ENCODE measurements around the gene USP6NL. TPM values are rescaled to one million over a fixed set of nuclear protein-coding genes. Genes with fewer than 3 reads are reported as not detected.
A peak's percentile ranks its signal among the peaks of the same experiment; 100 is the strongest.
"Not testable (repeated sequence)": the region's sequence is repeated elsewhere in the genome, so short reads cannot be mapped to it uniquely, and the experiment has no call there.

USP6NL gene
- total RNA-seq, 2 experiments from 2014 or later, result 3.2 to 3.4 TPM

DNA sequence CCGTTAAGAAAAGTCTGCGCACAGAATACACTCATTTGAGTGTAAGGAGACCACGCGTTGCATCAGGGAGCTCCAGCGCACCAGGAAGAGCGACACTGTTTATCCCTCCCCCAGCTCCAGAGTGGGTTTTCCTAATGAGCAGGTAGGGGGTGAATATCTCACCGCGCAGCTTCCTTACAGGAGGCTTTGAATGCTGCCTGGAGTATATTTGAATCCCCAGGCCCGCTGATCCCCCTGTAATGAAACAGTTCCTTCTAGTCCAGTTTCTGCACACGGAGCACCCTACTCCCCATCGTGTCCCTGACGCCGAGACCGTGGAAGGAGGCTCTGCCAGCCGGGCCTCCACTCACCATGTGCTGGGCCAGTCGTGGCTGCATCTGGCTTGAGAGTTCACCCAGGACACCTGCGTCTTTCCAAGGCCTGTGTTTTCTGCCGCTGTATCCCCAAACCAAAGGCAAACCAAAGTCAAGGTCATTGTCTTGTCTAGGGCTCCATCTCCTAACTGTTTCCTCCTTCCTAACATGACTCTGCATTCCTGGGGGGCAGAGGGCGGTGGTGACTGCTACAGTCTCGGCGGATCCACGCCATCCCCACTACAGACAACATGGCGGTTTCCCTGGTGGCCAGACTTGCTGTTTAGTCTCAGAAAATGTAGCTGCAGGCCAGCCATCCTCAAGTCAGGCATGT, 167.8 kb downstream of the USP6NL start:
- Mint-ChIP-seq H3K4me1 (ENCODE audit: low read depth) (peaks cover 40% of the 10 kb centered on the region), H3K27ac (no peak overlapping the region), H3K9me3 (no peaks in the 10 kb centered on the region), H3K4me3 (no peak overlapping the region), H3K36me3 (no peaks in the 10 kb centered on the region), H3K27me3 (no peaks in the 10 kb centered on the region)
- POLR2A ChIA-PET, result no interaction called here
- DNase-seq, result no peak
- CTCF ChIA-PET, result no interaction called here
- intact Hi-C loops (cut with micrococcal nuclease), result loop anchor here (10.0 kb wide), 1 partner anchor 269 kb away; no protein-coding TSS in a partner anchor

DNA sequence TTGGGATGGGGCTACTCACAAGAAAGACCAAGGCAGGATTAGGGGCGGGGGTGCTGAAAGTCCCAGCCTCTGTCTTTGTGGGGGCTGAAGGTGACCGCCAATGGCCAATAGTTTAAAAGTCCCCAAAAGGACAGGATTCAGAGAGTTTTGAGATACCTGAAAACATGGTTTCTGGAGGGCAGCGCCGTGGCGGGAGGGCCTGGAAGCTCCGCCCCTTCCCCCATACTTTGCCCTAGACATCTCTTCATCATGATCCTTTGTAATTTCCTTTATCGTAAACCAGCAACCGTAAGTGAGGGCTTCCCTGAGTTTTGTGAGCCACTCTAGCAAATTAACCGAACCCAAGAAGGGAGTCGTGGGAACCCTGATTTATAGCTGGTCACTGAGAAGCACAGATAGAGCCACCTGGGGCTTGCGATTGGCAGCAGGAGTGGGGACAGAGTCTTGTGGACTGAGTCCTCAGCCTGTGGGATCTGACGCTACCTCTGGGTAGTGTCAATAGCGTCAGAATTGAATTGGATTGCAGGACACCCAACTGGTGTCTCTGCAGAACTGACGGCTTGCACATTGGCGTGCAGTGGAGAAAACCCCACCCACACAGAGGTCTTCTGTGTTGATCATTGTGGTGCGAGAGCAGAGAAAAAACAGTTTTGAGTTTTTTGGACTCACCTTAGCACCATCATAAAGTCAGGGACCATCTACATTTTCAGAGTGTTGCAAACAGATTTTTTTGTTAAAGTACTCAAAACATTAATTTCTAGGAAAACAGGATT, 169.3 kb downstream of the USP6NL start:
- Mint-ChIP-seq H3K4me3 (no peak overlapping the region), H3K4me1 (ENCODE audit: low read depth) (peaks cover 29% of the 10 kb centered on the region), H3K36me3 (no peaks in the 10 kb centered on the region), H3K27me3 (no peaks in the 10 kb centered on the region), H3K27ac (no peak overlapping the region), H3K9me3 (no peaks in the 10 kb centered on the region)
- CTCF ChIA-PET, result no interaction called here
- intact Hi-C loops (cut with micrococcal nuclease), result loop anchor here (10.0 kb wide), 1 partner anchor 267 kb away; no protein-coding TSS in a partner anchor
- DNase-seq, result peak; percentile 40
- POLR2A ChIA-PET, result no interaction called here

- no peak for DNase-seq
- Mint-ChIP-seq H3K36me3 (no peaks in the 10 kb centered on the region), H3K9me3 (no peaks in the 10 kb centered on the region), H3K4me3 (peak overlapping the region; percentile 36), H3K4me1 (ENCODE audit: low read depth) (peaks cover 29% of the 10 kb centered on the region), H3K27me3 (no peaks in the 10 kb centered on the region), H3K27ac (peak overlapping the region; percentile 88)
- ChIA-PET CTCF (no interaction called here), POLR2A (interaction anchor here (0.6 kb wide), 1 partner anchor 91 kb away, joined by 3 read pairs; no protein-coding TSS in a partner anchor)
- intact Hi-C loops (cut with micrococcal nuclease), result loop anchor here (2.0 to 10.0 kb wide), 2 partner anchors 38 to 266 kb away; no protein-coding TSS in a partner anchor
These were observed 170.3 kb downstream of the USP6NL start for GRCh38 chr10:11441151-11441535.

DNA sequence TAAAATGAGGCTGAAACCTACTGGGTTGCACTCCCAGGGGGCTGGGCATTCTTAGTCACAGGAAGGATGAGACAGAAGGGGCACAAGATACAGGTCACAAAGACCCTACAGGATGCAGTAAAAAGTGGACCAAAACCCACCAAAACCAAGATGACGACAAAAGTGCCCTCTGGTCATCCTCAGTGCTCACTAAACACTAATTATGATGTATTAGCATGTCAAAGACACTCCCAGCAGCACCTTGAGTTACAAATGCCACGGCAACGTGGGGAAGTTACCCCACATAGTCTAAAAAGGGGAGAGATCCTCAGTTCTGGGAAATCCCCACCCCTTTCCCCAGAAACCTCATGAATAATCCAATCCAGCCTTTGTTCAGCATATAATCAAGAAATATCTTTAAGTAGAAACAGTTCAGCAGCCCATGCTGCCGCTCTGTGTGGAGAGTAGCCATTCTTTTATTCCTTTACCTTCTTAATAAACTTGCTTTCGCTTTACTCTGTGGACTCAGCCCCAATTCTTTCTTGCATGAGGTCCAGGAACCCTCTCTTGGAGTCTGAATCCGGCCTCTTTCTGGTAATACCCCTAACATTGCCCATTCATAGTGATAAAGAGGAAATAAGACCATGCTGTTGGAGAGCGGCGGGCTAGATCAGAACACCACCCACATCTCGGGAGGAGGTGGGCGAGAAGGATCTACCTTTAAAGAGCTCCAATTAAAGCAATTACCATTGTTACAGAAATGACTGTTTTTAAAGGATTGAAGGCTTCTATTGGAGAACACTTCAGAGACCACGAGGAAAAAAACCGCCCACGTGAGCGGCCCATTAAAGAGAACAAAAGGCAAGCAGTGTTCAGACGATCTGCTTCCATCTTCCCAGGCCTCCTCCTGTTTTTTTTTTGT, 170.9 kb downstream of the USP6NL start:
- intact Hi-C loops (cut with micrococcal nuclease), result loop anchor here (2.0 to 10.0 kb wide), 2 partner anchors 38 to 266 kb away; no protein-coding TSS in a partner anchor
- peak; percentile 69 for DNase-seq
- CTCF ChIA-PET, result no interaction called here
- Mint-ChIP-seq H3K36me3 (no peaks in the 10 kb centered on the region), H3K27ac (peak overlapping the region; percentile 88), H3K9me3 (no peaks in the 10 kb centered on the region), H3K27me3 (no peaks in the 10 kb centered on the region), H3K4me1 (ENCODE audit: low read depth) (peaks cover 29% of the 10 kb centered on the region), H3K4me3 (peak overlapping the region; percentile 65)
- POLR2A ChIA-PET, result interaction anchor here (0.6 to 1.0 kb wide), 2 partner anchors 92 to 111 kb away, joined by 3 to 4 read pairs; no protein-coding TSS in a partner anchor

- H3K36me3 Mint-ChIP-seq, result no peaks in the 10 kb centered on the region
- POLR2A ChIA-PET, result interaction anchor here (1.0 kb wide), 1 partner anchor 111 kb away, joined by 4 read pairs; no protein-coding TSS in a partner anchor
- intact Hi-C loops (cut with micrococcal nuclease), result loop anchor here (2.0 to 10.0 kb wide), 2 partner anchors 37 to 265 kb away; no protein-coding TSS in a partner anchor
These were observed 171.9 kb downstream of the USP6NL start for GRCh38 chr10:11439523-11440053.

GRCh38 chr10:11437391-11438142, 173.9 kb downstream of the USP6NL start:
- POLR2A ChIA-PET, result no interaction called here
- Mint-ChIP-seq H3K27ac (no peak overlapping the region), H3K9me3 (no peaks in the 10 kb centered on the region), H3K4me1 (ENCODE audit: low read depth) (peaks cover 29% of the 10 kb centered on the region), H3K4me3 (no peak overlapping the region), H3K27me3 (no peaks in the 10 kb centered on the region), H3K36me3 (no peaks in the 10 kb centered on the region)
- CTCF ChIA-PET, result no interaction called here
- intact Hi-C loops (cut with micrococcal nuclease), result no loop called here
- DNase-seq, result no peak

More at GRCh38 chr10:11439523-11440053, 171.9 kb downstream of the USP6NL start:
- Mint-ChIP-seq H3K27ac (no peak overlapping the region), H3K4me1 (ENCODE audit: low read depth) (peaks cover 29% of the 10 kb centered on the region), H3K4me3 (no peak overlapping the region), H3K9me3 (no peaks in the 10 kb centered on the region), H3K27me3 (no peaks in the 10 kb centered on the region)
- CTCF ChIA-PET, result no interaction called here
- no peak for DNase-seq

GRCh38 chr10:11436445-11436844, 175.0 kb downstream of the USP6NL start:
- POLR2A ChIA-PET; H3K27ac Mint-ChIP-seq; intact Hi-C loops (cut with micrococcal nuclease); CTCF ChIA-PET; H3K4me3 Mint-ChIP-seq; H3K36me3 Mint-ChIP-seq; DNase-seq; H3K9me3 Mint-ChIP-seq; H3K27me3 Mint-ChIP-seq: not testable (repeated sequence)
- H3K4me1 Mint-ChIP-seq (ENCODE audit: low read depth), result peaks cover 21% of the 10 kb centered on the region

GRCh38 chr10:11435581-11435981, 175.9 kb downstream of the USP6NL start:
- H3K9me3 Mint-ChIP-seq, result no peaks in the 10 kb centered on the region
- H3K4me1 Mint-ChIP-seq (ENCODE audit: low read depth), result peaks cover 12% of the 10 kb centered on the region
- no peaks in the 10 kb centered on the region for H3K36me3 Mint-ChIP-seq
- no peak overlapping the region for H3K4me3 Mint-ChIP-seq
- no peak overlapping the region for H3K27ac Mint-ChIP-seq
- CTCF ChIA-PET, result no interaction called here
- POLR2A ChIA-PET, result no interaction called here
- H3K27me3 Mint-ChIP-seq, result no peaks in the 10 kb centered on the region
- no peak for DNase-seq
- intact Hi-C loops (cut with micrococcal nuclease), result loop anchor here (2.0 kb wide), 1 partner anchor 37 kb away; no protein-coding TSS in a partner anchor

- H3K4me3 Mint-ChIP-seq, result no peak overlapping the region
- H3K4me1 Mint-ChIP-seq (ENCODE audit: low read depth), result peaks cover 3% of the 10 kb centered on the region
- intact Hi-C loops (cut with micrococcal nuclease), result loop anchor here (2.0 kb wide), 1 partner anchor 38 kb away; no protein-coding TSS in a partner anchor
- no peak overlapping the region for H3K27ac Mint-ChIP-seq
- DNase-seq, result no peak
- POLR2A ChIA-PET, result no interaction called here
- peaks cover 5% of the 10 kb centered on the region for H3K9me3 Mint-ChIP-seq
- no peaks in the 10 kb centered on the region for H3K27me3 Mint-ChIP-seq
- CTCF ChIA-PET, result interaction anchor here (0.8 to 1.0 kb wide), 2 partner anchors 22 to 59 kb away, joined by 3 read pairs; no protein-coding TSS in a partner anchor
- H3K36me3 Mint-ChIP-seq, result no peaks in the 10 kb centered on the region
These were observed 177.1 kb downstream of the USP6NL start for GRCh38 chr10:11434324-11434723.

DNA sequence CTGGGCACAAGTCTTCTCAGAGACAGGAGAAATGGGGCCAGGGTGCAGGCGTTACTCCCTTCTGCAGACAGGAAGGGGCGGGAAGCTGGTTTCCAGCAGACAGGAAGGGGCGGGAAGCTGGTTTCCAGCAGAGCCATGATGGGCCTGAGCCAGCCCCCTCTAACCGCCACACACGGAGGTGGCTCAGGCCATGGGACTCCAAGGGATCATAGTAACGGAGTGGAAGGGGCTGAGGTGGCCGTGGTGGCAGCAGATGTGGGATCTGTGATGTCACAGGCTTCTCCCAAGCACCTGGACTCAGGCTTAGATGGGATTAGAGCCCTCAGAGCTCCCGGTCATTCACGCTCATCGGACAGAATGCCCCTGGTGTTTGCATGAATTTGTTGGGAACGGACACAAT, 177.8 kb downstream of the USP6NL start:
- CTCF ChIA-PET, result interaction anchor here (1.0 kb wide), 1 partner anchor 21 kb away, joined by 3 read pairs; no protein-coding TSS in a partner anchor
- H3K36me3 Mint-ChIP-seq, result no peaks in the 10 kb centered on the region
- no peak for DNase-seq
- H3K4me1 Mint-ChIP-seq (ENCODE audit: low read depth), result no peaks in the 10 kb centered on the region
- intact Hi-C loops (cut with micrococcal nuclease), result loop anchor here (2.0 kb wide), 1 partner anchor 39 kb away; no protein-coding TSS in a partner anchor
- H3K27ac Mint-ChIP-seq, result no peak overlapping the region
- no peak overlapping the region for H3K4me3 Mint-ChIP-seq
- peaks cover 7% of the 10 kb centered on the region for H3K9me3 Mint-ChIP-seq
- H3K27me3 Mint-ChIP-seq, result no peaks in the 10 kb centered on the region
- POLR2A ChIA-PET, result no interaction called here

GRCh38 chr10:11431216-11431555, 180.3 kb downstream of the USP6NL start:
- intact Hi-C loops (cut with micrococcal nuclease), result no loop called here
- ChIA-PET CTCF (no interaction called here), POLR2A (no interaction called here)
- peaks cover 11% of the 10 kb centered on the region for H3K9me3 Mint-ChIP-seq
- no peaks in the 10 kb centered on the region for H3K4me1 Mint-ChIP-seq (ENCODE audit: low read depth)
- no peak overlapping the region for H3K4me3 Mint-ChIP-seq
- DNase-seq, result no peak
- no peaks in the 10 kb centered on the region for H3K36me3 Mint-ChIP-seq
- H3K27me3 Mint-ChIP-seq, result no peaks in the 10 kb centered on the region
- H3K27ac Mint-ChIP-seq, result no peak overlapping the region
